Right lobe of liver (tissue), 4 donors: ENCODE data around the gene STN1.

Source experiments
- CTCF ChIP-seq, 4 donors: fragments of 200-600 bp in 3 of 4; fragments of 450-650 bp in 1 of 4; IDR thresholded peaks; one replicate each; pipeline versions ENCODE4 v1.5.1 to v1.8.0; 2016 to 2022; ENCODE audit warnings: antibody characterized with exemption in 4 of 4, mild to moderate bottlenecking in 2 of 4
- POLR2A ChIP-seq: fragments of 450-650 bp; IDR thresholded peaks from one replicate; pipeline ENCODE4 v1.6.1; 2017; ENCODE audit warnings: antibody characterized with exemption, mild to moderate bottlenecking
- donor health status: DM: no; HTN: no; CAD: no.
- donor health status: DM: no; HTN: no; CAD: no.
- donor health status: DM: no; HTN: yes; CAD: no.

- no peak for TF ChIP-seq CTCF (IDR thresholded peaks at IDR 0.05)
- no peak for TF ChIP-seq POLR2A
These were observed 49.8 kb downstream of the STN1 start for GRCh38 chr10:103868200-103868599.
